NCI-H2029 treated with DMSO at 0.1 percent for 48 hours (cell line): Measurements from ENCODE around the gene ICA1L.
"Not testable (repeated sequence)": the region's sequence is repeated elsewhere in the genome, so short reads cannot be mapped to it uniquely, and the experiment has no call there.

Experiments used
- DNase-seq: peaks from one replicate; lab custom pipeline; 2025; lab: John Stamatoyannopoulos, UW

ICA1L gene

GRCh38 chr2:202847693-202848524, 23.7 kb downstream of the ICA1L start:
- no peak for DNase-seq

DNA sequence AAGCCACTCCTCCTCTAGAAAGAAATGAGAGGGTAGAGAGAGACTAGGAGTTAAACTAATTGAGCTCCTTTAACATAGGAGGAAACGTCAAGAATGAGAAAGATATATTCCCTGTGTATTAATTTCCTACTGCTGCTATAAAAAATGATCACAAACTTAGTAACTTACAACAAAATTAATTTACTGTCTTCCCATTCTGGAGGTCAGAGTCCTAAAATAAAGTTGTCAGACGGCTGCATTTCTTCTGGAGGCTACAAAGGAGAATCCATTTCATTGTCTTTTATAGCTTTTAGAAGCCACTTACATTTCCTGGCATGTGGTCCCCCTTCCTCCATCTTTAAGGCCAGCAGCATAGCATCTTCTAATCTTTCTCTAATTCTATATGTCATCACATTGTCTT, 26.9 kb downstream of the ICA1L start:
- DNase-seq: no peak

GRCh38 chr2:202842690-202843089, 28.9 kb downstream of the ICA1L start:
- no peak for DNase-seq

DNA sequence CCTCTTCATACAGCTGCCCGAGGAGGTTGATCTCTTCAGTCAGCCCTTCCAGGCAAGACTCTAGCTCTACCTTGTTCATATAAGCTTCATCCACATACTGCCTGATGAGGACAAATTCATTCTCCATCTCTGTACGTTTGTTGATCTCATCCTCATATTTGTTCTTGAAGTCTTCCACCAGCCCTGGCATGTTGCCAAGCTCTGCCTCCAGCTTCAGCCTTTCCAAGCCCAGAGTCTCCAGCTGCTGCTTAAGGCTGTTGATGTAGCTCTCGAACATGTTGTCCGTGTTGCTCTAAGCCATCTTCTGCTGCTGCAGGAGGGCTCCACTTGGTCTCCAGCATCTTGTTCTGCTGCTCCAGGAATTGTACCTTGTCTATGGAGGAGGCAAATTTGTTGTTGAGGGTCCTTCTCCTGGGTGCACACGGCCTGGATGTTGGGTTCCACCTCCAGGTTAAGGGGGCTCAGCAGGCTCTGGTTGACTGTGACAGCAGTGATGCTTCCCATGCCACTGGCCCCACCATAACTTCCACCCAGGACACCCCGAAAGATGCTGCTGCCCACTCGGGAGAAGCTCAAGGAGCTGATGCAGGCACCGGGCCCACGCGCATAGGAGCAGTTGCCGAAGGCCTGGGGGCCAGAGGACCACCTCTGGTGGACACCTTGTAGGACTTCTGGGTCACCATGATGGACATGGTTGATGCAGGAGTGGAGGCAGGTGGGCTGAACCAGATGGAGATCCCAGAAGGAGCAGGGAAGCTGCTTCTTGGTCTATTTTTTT, 30.3 kb downstream of the ICA1L start:
- DNase-seq: no peak

DNA sequence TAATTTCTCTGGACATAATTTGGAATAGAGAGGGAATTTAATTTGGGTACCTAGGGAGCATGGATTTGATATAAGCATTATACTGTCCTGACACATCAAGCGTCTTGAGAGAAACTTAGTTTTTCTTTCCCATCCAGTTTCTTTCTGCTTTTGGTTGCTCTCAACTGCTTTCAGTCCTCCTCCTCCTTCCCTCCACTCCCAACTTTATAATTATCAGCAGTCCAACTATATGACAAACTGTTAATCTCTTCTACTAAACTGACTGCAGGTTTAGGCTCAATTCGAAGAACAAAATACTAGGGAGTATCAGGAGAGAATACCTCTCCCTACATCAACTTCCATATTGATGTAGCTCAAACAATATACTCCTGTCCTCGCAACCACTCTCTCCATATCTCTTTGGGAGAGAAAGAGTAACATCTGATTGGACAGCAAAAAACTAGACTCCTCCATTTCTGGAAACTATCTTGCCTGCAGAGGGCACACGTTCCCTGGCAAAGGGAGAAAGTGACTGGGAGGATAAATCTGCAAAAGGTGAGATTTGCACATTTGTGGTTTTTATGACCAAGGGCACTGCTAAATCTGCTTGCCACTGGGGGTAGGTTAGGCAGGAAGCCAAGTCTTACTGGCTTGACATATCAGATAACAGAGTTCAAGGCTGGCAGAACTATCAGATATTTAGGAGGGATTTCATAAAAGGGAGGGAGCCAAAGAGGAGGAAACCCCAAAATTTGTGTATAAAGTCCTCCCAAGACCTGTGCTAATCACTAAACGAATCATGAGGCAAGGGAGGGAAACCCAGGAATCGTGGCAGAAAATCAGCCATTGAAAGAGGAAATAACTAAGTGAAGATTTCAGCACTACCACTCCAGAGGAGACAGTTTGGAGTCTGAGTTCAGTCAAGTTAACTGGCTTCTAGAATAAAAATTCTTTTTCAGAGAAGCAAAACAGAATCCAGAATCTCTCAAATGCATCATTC, 40.0 kb downstream of the ICA1L start:
- peak; percentile 30 for DNase-seq

DNA sequence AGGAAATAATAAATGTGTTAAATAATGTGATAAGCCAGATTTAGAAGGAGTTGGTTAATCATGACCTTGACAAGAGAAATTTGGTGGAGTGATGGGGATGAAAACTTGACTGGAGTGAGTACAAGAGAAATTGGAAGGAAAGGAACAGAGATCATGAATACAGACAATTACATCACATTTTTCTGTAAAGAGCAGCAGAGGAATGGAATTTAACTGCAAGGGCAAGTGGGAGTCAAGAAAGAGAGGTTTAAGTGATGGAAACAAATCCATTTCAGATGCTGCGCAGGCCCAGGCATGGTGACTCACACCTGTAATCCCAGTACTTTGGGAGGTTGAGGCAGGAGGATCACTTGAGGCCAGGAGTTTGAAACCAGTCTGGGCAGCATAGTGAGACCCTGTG, 46.7 kb downstream of the ICA1L start:
- DNase-seq: no peak

- DNase-seq: no peak
Observed at GRCh38 chr2:202822411-202822810, 49.2 kb downstream of the ICA1L start.

- DNase-seq: no peak
Observed at GRCh38 chr2:202821206-202822160, 50.1 kb downstream of the ICA1L start.

GRCh38 chr2:202818321-202818720, 53.2 kb downstream of the ICA1L start:
- no peak for DNase-seq

DNA sequence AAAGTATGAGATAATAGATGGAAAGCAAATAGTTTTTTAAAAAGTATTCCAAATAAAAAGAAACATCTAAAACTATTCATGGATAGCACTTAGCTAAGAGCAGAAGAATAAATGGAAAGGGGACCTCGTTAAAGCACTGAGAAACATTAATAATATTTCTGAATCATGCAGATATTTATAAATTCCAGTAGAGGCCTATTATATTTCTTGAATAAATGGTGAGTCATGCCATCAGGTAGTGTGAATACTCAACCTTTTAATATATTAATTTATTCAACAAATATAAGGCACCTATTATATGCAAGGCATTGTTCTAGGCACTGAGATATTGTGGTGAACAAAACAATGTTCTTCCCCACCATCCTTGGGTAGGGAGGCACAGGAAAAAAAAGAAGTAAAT, 53.8 kb downstream of the ICA1L start:
- no peak for DNase-seq

GRCh38 chr2:202815548-202816360, 55.8 kb downstream of the ICA1L start:
- DNase-seq: no peak

GRCh38 chr2:202814226-202814625, 57.3 kb downstream of the ICA1L start:
- DNase-seq: no peak

- DNase-seq: no peak
Observed at GRCh38 chr2:202813387-202813786, 58.2 kb downstream of the ICA1L start.

GRCh38 chr2:202808754-202809153, 62.8 kb downstream of the ICA1L start:
- no peak for DNase-seq

DNA sequence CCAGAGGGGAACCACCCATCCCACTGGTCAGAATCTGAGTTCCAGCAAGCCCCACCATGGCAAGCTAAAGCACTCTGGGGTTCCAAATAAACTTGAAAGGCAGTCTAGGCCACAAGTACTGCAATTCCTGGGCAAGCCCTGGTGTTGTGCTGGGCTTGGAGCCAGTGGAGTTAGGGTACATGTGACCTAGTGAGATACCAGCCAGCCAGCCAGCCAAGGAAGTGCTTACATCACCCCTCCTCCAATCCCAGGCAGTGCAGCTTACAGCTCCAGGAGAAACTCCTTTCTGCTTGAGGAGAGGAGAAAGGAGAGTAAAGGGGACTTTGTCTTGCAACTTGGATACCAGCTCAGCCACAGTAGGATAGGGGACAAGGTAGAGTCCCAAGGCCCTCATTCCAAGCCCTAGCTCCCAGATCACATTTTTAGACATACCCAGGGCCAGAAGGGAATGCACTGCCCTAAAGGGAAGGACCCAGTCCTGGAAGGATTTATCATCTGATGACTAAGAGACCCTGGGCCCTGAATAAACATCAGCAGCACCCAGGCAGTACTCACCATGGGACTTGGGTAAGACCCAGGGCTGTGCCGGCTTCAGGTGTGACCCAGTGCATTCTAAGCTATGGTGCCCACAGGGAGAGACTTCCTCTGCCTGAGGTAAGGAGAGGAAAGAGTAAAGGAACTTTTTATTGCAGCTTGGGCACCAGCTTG, 64.0 kb downstream of the ICA1L start:
- DNase-seq: peak; percentile 18

GRCh38 chr2:202805911-202806310, 65.7 kb downstream of the ICA1L start:
- not testable (repeated sequence) for DNase-seq

DNA sequence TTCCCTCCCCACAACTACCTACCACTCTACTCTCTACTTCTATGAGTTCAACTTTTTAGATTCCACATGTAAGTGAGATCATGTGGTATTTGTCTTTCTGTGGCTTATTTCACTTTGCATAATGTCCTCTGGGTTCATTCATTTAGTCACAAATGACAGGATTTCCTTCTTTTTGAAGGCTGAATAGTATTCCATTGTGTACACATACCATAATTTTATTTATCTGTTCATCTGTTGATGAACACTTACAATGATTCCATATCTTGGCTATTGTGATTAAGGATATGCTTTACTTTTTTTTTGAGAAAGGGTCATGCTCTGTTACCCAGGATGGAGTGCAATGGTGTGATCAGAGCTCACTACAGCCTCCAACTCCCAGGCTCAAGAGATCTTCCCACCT, 73.6 kb downstream of the ICA1L start:
- DNase-seq: no peak

DNA sequence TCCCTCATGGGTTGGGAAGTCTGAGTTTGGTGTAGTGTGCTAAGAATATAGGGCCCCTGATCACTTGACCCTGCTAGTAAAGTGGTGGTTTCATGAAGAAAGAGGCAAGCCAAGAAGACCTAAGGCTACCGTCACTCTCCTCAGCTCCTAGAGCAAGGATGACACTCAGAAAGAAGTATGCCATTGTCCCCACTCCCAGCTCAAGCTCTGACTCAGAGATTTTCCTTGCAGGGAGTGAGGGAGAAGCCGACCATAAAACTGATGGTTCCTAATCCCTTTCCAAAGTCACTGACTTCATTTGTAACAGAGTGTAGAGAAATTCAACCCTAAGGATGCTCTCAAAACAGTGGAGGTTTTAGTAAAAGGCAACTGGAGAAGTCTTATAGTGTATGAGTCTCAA, 80.9 kb downstream of the ICA1L start:
- no peak for DNase-seq

DNA sequence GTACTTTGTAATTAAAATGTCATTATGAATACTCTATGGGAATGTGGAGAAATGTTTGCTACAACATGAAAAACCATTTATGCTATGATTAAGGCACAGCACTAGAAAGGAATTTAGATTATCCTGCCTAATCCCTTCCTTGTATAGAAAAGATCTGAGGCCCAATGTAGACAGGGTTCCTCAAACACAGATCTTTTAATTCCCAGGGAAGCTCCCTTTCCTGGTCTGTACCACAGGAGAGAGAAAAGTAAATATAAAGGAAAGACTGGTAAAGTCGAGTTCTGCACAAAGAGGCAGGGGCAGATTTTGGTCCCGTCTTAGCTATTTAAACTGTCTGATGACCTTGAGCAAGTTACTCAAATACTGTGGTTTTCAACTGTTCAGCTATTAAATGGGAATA, 84.7 kb downstream of the ICA1L start:
- DNase-seq: no peak
